GM18868 (cell line): Measurements from ENCODE around the gene ITGA2B.

ENCODE experiments used
- ATAC-seq: cut with Tn5 transposase; IDR thresholded peaks from one replicate; pipeline ENCODE4 v1.9.1; 2021; ENCODE audit warnings: mild to moderate bottlenecking, moderate library complexity; ENCODE audit not compliant: unreplicated experiment

Gene ITGA2B

GRCh38 chr17:44389281-44389680 is at the start of gene ITGA2B:
Gene ITGA2B (minus strand): TSS chr17:44389649. CDS start chr17:44389473, 176 bp downstream.
- no peak for ATAC-seq

- ATAC-seq = no peak
Observed at GRCh38 chr17:44439168-44439567, 49.7 kb upstream of the ITGA2B start.

GRCh38 chr17:44438636-44439035 is 49.2 kb upstream of the ITGA2B start:
- ATAC-seq = no peak

GRCh38 chr17:44436336-44436735 is 46.9 kb upstream of the ITGA2B start:
- no peak for ATAC-seq

GRCh38 chr17:44432254-44433157 is 43.1 kb upstream of the ITGA2B start:
- no peak for ATAC-seq

GRCh38 chr17:44424828-44425461 is 35.5 kb upstream of the ITGA2B start:
- ATAC-seq = no peak

- ATAC-seq = no peak
Observed at GRCh38 chr17:44417553-44417952, 28.1 kb upstream of the ITGA2B start.

- ATAC-seq = no peak
Observed at GRCh38 chr17:44416558-44417289, 27.3 kb upstream of the ITGA2B start.

- no peak for ATAC-seq
Observed at GRCh38 chr17:44414394-44415155, 25.1 kb upstream of the ITGA2B start.

GRCh38 chr17:44409309-44410028 is 20.0 kb upstream of the ITGA2B start:
- no peak for ATAC-seq

- no peak for ATAC-seq
Observed at GRCh38 chr17:44408786-44409185, 19.3 kb upstream of the ITGA2B start.

GRCh38 chr17:44402564-44403172 is 13.2 kb upstream of the ITGA2B start:
- no peak for ATAC-seq

GRCh38 chr17:44400226-44400847 is 10.9 kb upstream of the ITGA2B start:
- no peak for ATAC-seq

GRCh38 chr17:44398692-44399691 is 9.5 kb upstream of the ITGA2B start:
- no peak for ATAC-seq

- ATAC-seq = no peak
Observed at GRCh38 chr17:44397479-44398440, 8.3 kb upstream of the ITGA2B start.

GRCh38 chr17:44396946-44397345 is 7.5 kb upstream of the ITGA2B start:
- ATAC-seq = no peak

- ATAC-seq = no peak
Observed at GRCh38 chr17:44394833-44395232, 5.4 kb upstream of the ITGA2B start.
